ENCODE data around the gene AIFM2. TPM values are rescaled to one million over a fixed set of nuclear protein-coding genes. Genes with fewer than 3 reads are reported as not detected.
A peak's percentile ranks its signal among the peaks of the same experiment; 100 is the strongest.
"Not testable (repeated sequence)": the region's sequence is repeated elsewhere in the genome, so short reads cannot be mapped to it uniquely, and the experiment has no call there.

AIFM2 gene
- total and polyA plus RNA-seq, 5 experiments from 2014 or later: 0.80 to 6.2 (median 1.5) TPM

DNA sequence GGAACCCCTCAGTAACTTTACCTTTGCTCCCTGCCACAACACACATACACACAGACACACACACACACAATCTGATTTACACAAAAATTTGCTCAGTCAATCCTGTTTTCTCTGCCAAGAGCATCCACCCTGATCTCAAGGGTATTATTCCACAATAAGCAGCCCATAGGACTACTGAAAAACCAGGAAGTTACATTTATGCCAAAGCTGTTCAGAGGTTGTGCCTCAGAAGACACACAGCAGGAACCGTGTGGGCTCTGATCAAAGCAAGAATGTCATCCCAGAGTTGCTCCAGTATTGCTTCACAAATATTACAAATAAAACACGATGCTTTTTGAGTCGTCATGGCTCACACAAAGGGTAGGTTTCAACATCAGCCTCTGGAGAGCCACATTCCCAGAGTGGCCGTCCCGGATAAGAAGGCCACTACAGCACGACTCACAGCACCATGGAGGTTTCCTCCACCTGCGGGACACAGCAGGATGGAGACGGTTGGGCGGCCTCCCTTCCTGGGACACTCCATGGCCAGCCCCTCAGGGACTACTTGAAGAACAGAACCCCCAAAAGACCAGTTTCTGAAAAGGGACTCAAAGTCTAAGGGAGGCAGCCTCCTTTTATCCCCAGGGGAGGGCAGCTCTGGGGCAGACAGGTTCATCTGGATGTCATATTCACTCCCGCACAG, 1.6 kb downstream of the AIFM2 start:
- DNase-seq: no peak

GRCh38 chr10:70126700-70127395, 5.8 kb downstream of the AIFM2 start:
- POLR2A ChIA-PET: interaction anchor here (0.5 kb wide), 1 partner anchor 722 kb away, joined by 3 read pairs; no protein-coding TSS in a partner anchor
- peaks cover 0 to 2% (median 0%) of the 10 kb centered on the region in 3 donors for H3K36me3 Mint-ChIP-seq
- H3K27ac Mint-ChIP-seq: no peak overlapping the region
- DNase-seq: no peak
- H3K4me1 Mint-ChIP-seq: peaks cover 6 to 17% (median 13%) of the 10 kb centered on the region in 4 donors
- ATAC-seq: no peak
- no peaks in the 10 kb centered on the region for H3K27me3 Mint-ChIP-seq
- no peak overlapping the region for H3K4me3 Mint-ChIP-seq
- H3K9me3 Mint-ChIP-seq: no peaks in the 10 kb centered on the region

More for the DNA sequence above, 1.6 kb downstream of the AIFM2 start:
- ATAC-seq: no peak
- Mint-ChIP-seq H3K27me3 (peaks cover 0 to 1% (median 0%) of the 10 kb centered on the region in 5 donors), H3K4me3 (peak overlapping the region in 9 of 10 donors; percentile 4 to 91 (median 48)), H3K27ac (peak overlapping the region in 5 of 10 donors; percentile 2 to 95 (median 72)), H3K9me3 (no peaks in the 10 kb centered on the region), H3K4me1 (peaks cover 11 to 32% (median 26%) of the 10 kb centered on the region in 4 donors), H3K36me3 (peaks cover 0 to 2% (median 0%) of the 10 kb centered on the region in 3 donors)
- POLR2A ChIA-PET: no interaction called here

DNA sequence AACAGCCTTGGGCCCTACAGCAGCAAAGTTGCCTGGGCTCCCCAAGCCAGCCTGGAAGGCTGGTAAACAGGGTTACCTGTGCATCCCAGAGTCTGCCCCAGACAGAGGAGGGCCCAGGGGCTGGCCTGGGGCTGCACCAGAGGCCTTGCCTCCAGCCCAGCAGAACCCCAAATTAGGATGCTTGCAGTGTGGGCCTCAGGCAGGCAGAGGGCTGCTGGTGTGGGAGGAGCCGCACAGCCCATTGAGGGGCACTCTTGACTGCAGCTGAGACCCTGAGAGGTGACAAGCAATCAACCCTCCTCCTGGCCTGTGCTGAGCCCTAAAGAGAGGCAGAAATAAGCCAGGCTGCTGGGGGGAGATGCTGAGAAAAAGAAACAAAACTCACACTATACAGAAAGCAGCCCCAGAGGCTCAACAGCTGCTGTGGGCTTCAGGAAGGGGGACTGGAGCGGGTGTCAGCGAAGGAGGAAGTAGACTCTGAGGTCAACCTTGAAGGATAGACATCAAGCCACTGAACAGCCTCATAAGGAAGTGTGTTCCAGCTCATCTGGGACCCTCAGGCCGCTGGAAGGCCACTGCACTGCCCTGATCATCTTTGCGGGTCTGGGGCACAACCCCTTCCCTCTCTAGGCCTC, 6.6 kb downstream of the AIFM2 start:
- POLR2A ChIA-PET: interaction anchor here (0.5 kb wide), 1 partner anchor 722 kb away, joined by 3 read pairs; no protein-coding TSS in a partner anchor
- DNase-seq: no peak

DNA sequence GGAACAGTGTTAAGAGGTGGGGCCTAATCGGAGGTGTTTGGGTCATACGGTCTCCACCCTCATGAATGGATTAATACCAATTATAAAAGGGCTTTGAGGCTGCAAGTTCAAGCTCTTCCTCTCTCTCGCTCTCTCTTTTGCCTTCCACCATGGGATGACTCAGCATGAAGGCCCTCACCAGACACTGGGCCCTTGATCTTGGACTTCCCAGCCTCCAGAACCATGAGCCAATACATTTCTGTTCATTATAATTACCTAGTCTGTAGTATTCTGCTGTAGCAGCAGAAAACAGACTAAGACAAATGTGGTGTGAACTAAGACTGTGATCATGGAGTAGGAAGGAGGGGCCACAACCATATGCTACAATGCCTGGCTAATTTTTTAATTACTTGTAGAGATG, 7.7 kb downstream of the AIFM2 start:
- no peaks in the 10 kb centered on the region for H3K9me3 Mint-ChIP-seq
- H3K4me3 Mint-ChIP-seq: no peak overlapping the region
- peaks cover 0 to 8% (median 6%) of the 10 kb centered on the region in 3 donors for H3K36me3 Mint-ChIP-seq
- H3K27ac Mint-ChIP-seq: peak overlapping the region in 1 of 10 donors; percentile 34
- H3K4me1 Mint-ChIP-seq: peaks cover 0 to 7% (median 3%) of the 10 kb centered on the region in 4 donors
- H3K27me3 Mint-ChIP-seq: no peaks in the 10 kb centered on the region
- ATAC-seq: no peak
- DNase-seq: no peak
- POLR2A ChIA-PET: no interaction called here

More for the DNA sequence above, 6.6 kb downstream of the AIFM2 start:
- no peak for ATAC-seq
- H3K9me3 Mint-ChIP-seq: no peaks in the 10 kb centered on the region
- H3K4me1 Mint-ChIP-seq: peaks cover 3 to 9% (median 7%) of the 10 kb centered on the region in 4 donors
- H3K36me3 Mint-ChIP-seq: peaks cover 0 to 2% (median 0%) of the 10 kb centered on the region in 3 donors
- no peak overlapping the region for H3K27ac Mint-ChIP-seq
- H3K4me3 Mint-ChIP-seq: no peak overlapping the region
- no peaks in the 10 kb centered on the region for H3K27me3 Mint-ChIP-seq

DNA sequence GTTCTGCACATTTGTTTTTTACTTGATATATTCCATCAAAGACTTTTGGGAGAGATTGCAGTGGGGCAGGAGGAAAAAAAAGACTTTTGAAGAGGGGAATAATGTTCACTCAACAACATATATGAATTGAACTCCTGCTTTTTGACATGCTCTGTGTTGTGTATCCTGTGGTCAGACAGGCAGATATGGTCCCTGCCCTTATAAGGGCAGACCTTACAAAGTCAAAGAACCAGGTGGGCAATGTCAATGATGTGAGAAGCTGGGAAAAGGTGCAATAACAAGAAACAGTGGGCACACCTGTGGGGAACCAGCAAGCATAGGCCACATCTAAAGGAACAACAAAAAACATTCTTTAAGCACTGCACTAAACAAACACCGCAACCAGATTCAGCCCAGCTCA, 8.2 kb downstream of the AIFM2 start:
- peaks cover 0 to 8% (median 6%) of the 10 kb centered on the region in 3 donors for H3K36me3 Mint-ChIP-seq
- no peaks in the 10 kb centered on the region for H3K27me3 Mint-ChIP-seq
- peaks cover 0 to 7% (median 3%) of the 10 kb centered on the region in 4 donors for H3K4me1 Mint-ChIP-seq
- H3K4me3 Mint-ChIP-seq: no peak overlapping the region
- DNase-seq: no peak
- peak overlapping the region in 1 of 10 donors; percentile 40 for H3K27ac Mint-ChIP-seq
- POLR2A ChIA-PET: no interaction called here
- ATAC-seq: no peak
- H3K9me3 Mint-ChIP-seq: no peaks in the 10 kb centered on the region

- Mint-ChIP-seq H3K27ac (no peak overlapping the region), H3K4me1 (peaks cover 0 to 7% (median 3%) of the 10 kb centered on the region in 4 donors), H3K4me3 (no peak overlapping the region), H3K27me3 (no peaks in the 10 kb centered on the region), H3K9me3 (no peaks in the 10 kb centered on the region), H3K36me3 (peaks cover 0 to 9% (median 6%) of the 10 kb centered on the region in 3 donors)
- POLR2A ChIA-PET: no interaction called here
- no peak for DNase-seq
- no peak for ATAC-seq
Observed at GRCh38 chr10:70123817-70124216, 8.8 kb downstream of the AIFM2 start.

- ATAC-seq, H3K36me3 Mint-ChIP-seq, DNase-seq, H3K4me1 Mint-ChIP-seq, H3K27me3 Mint-ChIP-seq, POLR2A ChIA-PET, H3K9me3 Mint-ChIP-seq, H3K4me3 Mint-ChIP-seq: not testable (repeated sequence)
- peak overlapping the region in 1 of 10 donors; percentile 57 for H3K27ac Mint-ChIP-seq
Observed at GRCh38 chr10:70123166-70123565, 9.5 kb downstream of the AIFM2 start.

- Mint-ChIP-seq H3K4me3 (no peak overlapping the region), H3K9me3 (no peaks in the 10 kb centered on the region), H3K27ac (no peak overlapping the region), H3K27me3 (no peaks in the 10 kb centered on the region), H3K36me3 (peaks cover 0 to 9% (median 6%) of the 10 kb centered on the region in 3 donors), H3K4me1 (peaks cover 0 to 7% (median 2%) of the 10 kb centered on the region in 4 donors)
- DNase-seq (no peak), ATAC-seq (no peak)
- POLR2A ChIA-PET: no interaction called here
Observed at GRCh38 chr10:70122742-70123141, 9.9 kb downstream of the AIFM2 start.

DNA sequence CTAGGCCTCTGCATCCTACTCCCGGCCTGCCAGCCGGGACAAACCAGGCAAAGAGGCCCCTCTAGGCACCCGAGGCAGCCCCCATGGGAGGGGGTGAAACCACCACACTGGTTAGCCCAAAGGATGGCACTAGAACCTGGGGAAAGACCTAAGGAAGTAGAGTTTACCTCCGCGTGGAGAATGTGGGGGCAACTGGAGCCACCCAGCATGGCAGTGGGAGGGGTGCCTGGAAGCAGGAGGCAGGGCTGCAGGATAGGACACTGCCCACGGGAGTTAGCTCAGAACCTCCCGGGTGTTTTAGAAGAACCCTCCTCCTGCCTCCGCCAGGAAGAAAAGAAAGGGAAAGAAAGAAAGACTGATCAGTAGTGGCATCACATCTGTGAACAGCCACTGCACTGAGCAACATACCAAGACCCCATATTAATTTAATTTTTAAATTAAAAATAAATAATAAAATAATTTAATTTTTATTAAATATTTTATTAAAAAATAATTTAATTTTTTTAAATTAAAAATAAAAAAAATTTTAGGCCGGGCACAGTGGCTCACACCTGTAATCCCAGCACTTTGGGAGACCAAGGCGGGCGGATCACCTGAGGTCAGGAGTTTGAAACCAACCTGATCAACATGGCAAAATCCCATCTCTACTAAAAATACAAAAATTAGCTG, 11.2 kb downstream of the AIFM2 start:
- H3K27ac Mint-ChIP-seq: no peak overlapping the region
- POLR2A ChIA-PET: interaction anchor here (1.6 kb wide), 1 partner anchor 25 kb away, joined by 5 read pairs; the partner anchor contains the start of gene TYSND1

GRCh38 chr10:70120417-70120816, 12.2 kb downstream of the AIFM2 start:
- no peak overlapping the region for H3K27ac Mint-ChIP-seq
- ATAC-seq (no peak), DNase-seq (no peak)
- POLR2A ChIA-PET: no interaction called here
- H3K4me1 Mint-ChIP-seq: peaks cover 1 to 14% (median 9%) of the 10 kb centered on the region in 4 donors
- H3K4me3 Mint-ChIP-seq: no peak overlapping the region
- H3K27me3 Mint-ChIP-seq: no peaks in the 10 kb centered on the region
- H3K9me3 Mint-ChIP-seq: no peaks in the 10 kb centered on the region
- H3K36me3 Mint-ChIP-seq: peaks cover 0 to 9% (median 6%) of the 10 kb centered on the region in 3 donors

More for the DNA sequence above, 11.2 kb downstream of the AIFM2 start:
- Mint-ChIP-seq H3K4me1 (peaks cover 0 to 8% (median 4%) of the 10 kb centered on the region in 4 donors), H3K36me3 (peaks cover 0 to 9% (median 6%) of the 10 kb centered on the region in 3 donors), H3K9me3 (no peaks in the 10 kb centered on the region), H3K4me3 (no peak overlapping the region), H3K27me3 (no peaks in the 10 kb centered on the region)
- DNase-seq (no peak), ATAC-seq (no peak)

DNA sequence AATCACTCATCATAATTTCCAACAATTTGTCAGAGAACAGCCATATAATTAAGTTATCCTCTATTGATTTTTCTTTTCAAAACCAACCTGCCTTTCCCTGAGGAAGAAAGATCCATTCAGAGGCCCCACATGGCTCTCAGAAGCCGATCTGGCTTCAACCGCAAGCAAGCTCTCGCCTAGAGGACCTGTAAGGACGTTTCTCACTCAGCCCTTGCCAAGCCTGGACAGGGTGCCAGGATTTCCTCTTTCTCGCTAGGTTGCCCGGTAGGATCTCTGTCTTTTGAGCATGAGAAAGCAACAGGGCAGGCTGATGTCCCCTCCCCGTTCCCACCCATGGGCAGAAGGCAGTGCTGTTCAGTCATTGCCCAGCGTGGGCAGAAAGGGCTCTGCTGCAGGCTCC, 13.0 kb downstream of the AIFM2 start:
- H3K4me3 Mint-ChIP-seq: no peak overlapping the region
- peaks cover 0 to 9% (median 6%) of the 10 kb centered on the region in 3 donors for H3K36me3 Mint-ChIP-seq
- H3K4me1 Mint-ChIP-seq: peaks cover 0 to 13% (median 9%) of the 10 kb centered on the region in 4 donors
- POLR2A ChIA-PET: interaction anchor here (2.0 kb wide), 1 partner anchor 26 kb away, joined by 4 read pairs; no protein-coding TSS in a partner anchor
- no peak overlapping the region for H3K27ac Mint-ChIP-seq
- DNase-seq (no peak), ATAC-seq (no peak)
- no peaks in the 10 kb centered on the region for H3K9me3 Mint-ChIP-seq
- no peaks in the 10 kb centered on the region for H3K27me3 Mint-ChIP-seq

GRCh38 chr10:70119197-70119596, 13.4 kb downstream of the AIFM2 start:
- peaks cover 0 to 9% (median 6%) of the 10 kb centered on the region in 3 donors for H3K36me3 Mint-ChIP-seq
- H3K9me3 Mint-ChIP-seq: no peaks in the 10 kb centered on the region
- no peak for ATAC-seq
- POLR2A ChIA-PET: interaction anchor here (2.0 kb wide), 1 partner anchor 27 kb away, joined by 4 read pairs; no protein-coding TSS in a partner anchor
- H3K27me3 Mint-ChIP-seq: no peaks in the 10 kb centered on the region
- H3K4me3 Mint-ChIP-seq: no peak overlapping the region
- no peak for DNase-seq
- H3K27ac Mint-ChIP-seq: no peak overlapping the region
- H3K4me1 Mint-ChIP-seq: peaks cover 0 to 12% (median 7%) of the 10 kb centered on the region in 4 donors
